Measurements from ENCODE around the gene HAT1. TPM values are rescaled to one million over a fixed set of nuclear protein-coding genes. Genes with fewer than 3 reads are reported as not detected.

Gene HAT1
- total RNA-seq, 2 experiments from 2014 or later: 20.3 to 22.6 TPM

DNA sequence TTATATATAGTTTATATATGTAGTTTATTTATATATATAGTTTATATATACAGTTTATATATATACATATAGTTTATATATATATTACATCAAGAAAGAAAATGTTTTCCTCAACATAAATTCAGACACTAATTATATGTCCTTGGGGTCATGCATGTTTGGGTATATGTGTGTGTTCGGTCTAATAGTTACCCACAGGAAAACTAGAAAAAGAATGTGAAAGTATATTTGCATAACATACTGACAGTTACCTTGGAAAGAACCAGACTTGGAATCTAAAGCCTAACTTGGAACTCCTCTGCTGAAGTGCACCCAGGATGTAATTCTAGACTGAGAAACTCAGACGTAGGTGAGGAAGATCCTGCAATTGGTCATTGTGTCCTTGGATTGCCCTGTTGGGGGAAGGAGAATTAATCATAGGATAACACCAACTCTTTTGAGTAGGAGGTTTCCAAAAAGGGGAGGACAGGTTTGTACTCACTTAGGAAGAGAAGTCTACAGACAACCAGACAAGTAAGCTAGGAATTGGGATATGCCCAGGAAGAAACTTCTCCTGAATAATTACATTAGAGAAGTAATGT, 19.3 kb upstream of the HAT1 start:
- no peak for ATAC-seq (ENCODE audit: poor library complexity)
- intact Hi-C loops (cut with DNase I, micrococcal nuclease): no loop called here
- H3K27ac Mint-ChIP-seq: no peak overlapping the region
- H3K4me1 Mint-ChIP-seq (ENCODE audit: low read depth): no peaks in the 10 kb centered on the region
- TF ChIP-seq, protein P1, sequence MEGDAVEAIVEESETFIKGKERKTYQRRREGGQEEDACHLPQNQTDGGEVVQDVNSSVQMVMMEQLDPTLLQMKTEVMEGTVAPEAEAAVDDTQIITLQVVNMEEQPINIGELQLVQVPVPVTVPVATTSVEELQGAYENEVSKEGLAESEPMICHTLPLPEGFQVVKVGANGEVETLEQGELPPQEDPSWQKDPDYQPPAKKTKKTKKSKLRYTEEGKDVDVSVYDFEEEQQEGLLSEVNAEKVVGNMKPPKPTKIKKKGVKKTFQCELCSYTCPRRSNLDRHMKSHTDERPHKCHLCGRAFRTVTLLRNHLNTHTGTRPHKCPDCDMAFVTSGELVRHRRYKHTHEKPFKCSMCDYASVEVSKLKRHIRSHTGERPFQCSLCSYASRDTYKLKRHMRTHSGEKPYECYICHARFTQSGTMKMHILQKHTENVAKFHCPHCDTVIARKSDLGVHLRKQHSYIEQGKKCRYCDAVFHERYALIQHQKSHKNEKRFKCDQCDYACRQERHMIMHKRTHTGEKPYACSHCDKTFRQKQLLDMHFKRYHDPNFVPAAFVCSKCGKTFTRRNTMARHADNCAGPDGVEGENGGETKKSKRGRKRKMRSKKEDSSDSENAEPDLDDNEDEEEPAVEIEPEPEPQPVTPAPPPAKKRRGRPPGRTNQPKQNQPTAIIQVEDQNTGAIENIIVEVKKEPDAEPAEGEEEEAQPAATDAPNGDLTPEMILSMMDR (IDR thresholded peaks at IDR 0.05): no peak
- CTCF ChIA-PET: no interaction called here
- H3K4me3 ChIP-seq (ENCODE audit: low read length): no peak overlapping the region
- peaks cover 0 to 3% of the 10 kb centered on the region in 2 experiments for H3K9me3 ChIP-seq (ENCODE audit: control insufficient read depth in 1 of 2, insufficient read depth in 1 of 2, low read length in 2 of 2)
- H3K4me3 Mint-ChIP-seq: no peak overlapping the region
- DNase-seq: no peak
- H3K4me1 ChIP-seq (ENCODE audit: insufficient read depth, low read length): no peaks in the 10 kb centered on the region
- peaks cover 0 to 3% of the 10 kb centered on the region in 2 experiments for H3K27me3 ChIP-seq (ENCODE audit: control insufficient read depth in 1 of 2, insufficient read depth in 2 of 2, low read length in 2 of 2)
- no peaks in the 10 kb centered on the region for H3K9me3 Mint-ChIP-seq
- POLR2A ChIA-PET: no interaction called here
- no peaks in the 10 kb centered on the region for H3K36me3 ChIP-seq (ENCODE audit: insufficient read depth, low read length)
- no peak overlapping the region for H3K27ac ChIP-seq (ENCODE audit: low read depth in 1 of 2, low read length in 2 of 2)
- H3K36me3 Mint-ChIP-seq (ENCODE audit: low read depth): no peaks in the 10 kb centered on the region
- H3K27me3 Mint-ChIP-seq: peaks cover 16% of the 10 kb centered on the region

DNA sequence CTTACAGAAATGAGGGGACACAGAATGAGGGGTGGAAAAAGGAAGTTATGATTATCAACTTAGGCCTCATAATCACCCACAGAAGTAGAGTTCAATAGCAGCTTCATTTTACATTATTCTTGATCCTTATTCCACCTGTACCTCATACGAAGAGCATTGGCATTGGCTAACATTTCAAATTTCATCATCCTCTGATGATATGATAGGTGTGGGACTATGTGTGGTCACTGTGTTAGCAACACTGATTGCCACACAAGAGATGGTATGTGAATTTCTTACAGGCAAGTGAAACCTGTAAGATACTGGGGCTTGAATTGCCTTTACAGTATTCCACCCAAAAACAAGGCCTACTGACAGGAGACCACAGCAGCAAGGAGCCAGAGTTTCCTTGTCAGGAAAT, 14.0 kb upstream of the HAT1 start:
- POLR2A ChIA-PET: no interaction called here
- H3K4me3 Mint-ChIP-seq: no peak overlapping the region
- no peak for ATAC-seq (ENCODE audit: poor library complexity)

DNA sequence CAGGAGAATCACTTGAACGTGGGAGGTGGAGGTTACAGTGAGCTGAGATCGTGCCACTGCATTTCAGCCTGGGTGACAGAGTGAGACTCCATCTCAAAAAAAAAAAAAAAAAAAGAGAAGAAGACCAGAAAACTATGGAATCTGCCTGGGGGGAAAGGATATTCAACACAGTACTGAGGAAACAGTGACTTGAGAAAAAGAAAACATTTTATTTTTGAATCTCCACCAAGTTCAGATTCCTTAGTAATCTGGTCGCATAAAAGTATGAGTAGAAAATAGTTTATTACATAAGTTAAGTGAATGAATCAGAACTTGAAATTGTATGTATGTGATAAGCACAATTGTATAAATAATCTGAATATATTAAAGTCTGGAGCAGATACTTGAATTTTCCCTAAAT, 13.0 kb upstream of the HAT1 start:
- H3K9me3 ChIP-seq (ENCODE audit: control insufficient read depth in 1 of 2, insufficient read depth in 1 of 2, low read length in 2 of 2): peaks cover 0 to 4% of the 10 kb centered on the region in 2 experiments
- no peak overlapping the region for H3K27ac Mint-ChIP-seq
- peaks cover 7% of the 10 kb centered on the region for H3K27me3 Mint-ChIP-seq
- H3K36me3 Mint-ChIP-seq (ENCODE audit: low read depth): no peaks in the 10 kb centered on the region
- H3K4me3 Mint-ChIP-seq: no peak overlapping the region
- H3K36me3 ChIP-seq (ENCODE audit: insufficient read depth, low read length): no peaks in the 10 kb centered on the region
- intact Hi-C loops (cut with DNase I, micrococcal nuclease): no loop called here
- no peak overlapping the region for H3K27ac ChIP-seq (ENCODE audit: low read depth in 1 of 2, low read length in 2 of 2)
- TF ChIP-seq, protein P1 (IDR thresholded peaks at IDR 0.05): no peak
- no peak for DNase-seq
- CTCF ChIA-PET: interaction anchor here (0.6 kb wide), 1 partner anchor 21 kb away, joined by 4 read pairs; no protein-coding TSS in a partner anchor
- no peaks in the 10 kb centered on the region for H3K27me3 ChIP-seq (ENCODE audit: control insufficient read depth in 1 of 2, insufficient read depth in 2 of 2, low read length in 2 of 2)
- no peaks in the 10 kb centered on the region for H3K4me1 ChIP-seq (ENCODE audit: insufficient read depth, low read length)
- no peaks in the 10 kb centered on the region for H3K4me1 Mint-ChIP-seq (ENCODE audit: low read depth)
- no peak for ATAC-seq (ENCODE audit: poor library complexity)
- POLR2A ChIA-PET: no interaction called here
- no peaks in the 10 kb centered on the region for H3K9me3 Mint-ChIP-seq
- no peak overlapping the region for H3K4me3 ChIP-seq (ENCODE audit: low read length)

More for the DNA sequence above, 14.0 kb upstream of the HAT1 start:
- Mint-ChIP-seq H3K9me3 (no peaks in the 10 kb centered on the region), H3K27me3 (peaks cover 16% of the 10 kb centered on the region), H3K27ac (no peak overlapping the region), H3K36me3 (ENCODE audit: low read depth) (no peaks in the 10 kb centered on the region), H3K4me1 (ENCODE audit: low read depth) (no peaks in the 10 kb centered on the region)
- Histone ChIP-seq H3K4me1 (ENCODE audit: insufficient read depth, low read length) (no peaks in the 10 kb centered on the region), H3K4me3 (ENCODE audit: low read length) (no peak overlapping the region), H3K36me3 (ENCODE audit: insufficient read depth, low read length) (no peaks in the 10 kb centered on the region), H3K9me3 (ENCODE audit: control insufficient read depth in 1 of 2, insufficient read depth in 1 of 2, low read length in 2 of 2) (peaks cover 0 to 4% of the 10 kb centered on the region in 2 experiments), H3K27me3 (ENCODE audit: control insufficient read depth in 1 of 2, insufficient read depth in 2 of 2, low read length in 2 of 2) (no peaks in the 10 kb centered on the region), H3K27ac (ENCODE audit: low read depth in 1 of 2, low read length in 2 of 2) (no peak overlapping the region)
- DNase-seq: no peak
- TF ChIP-seq, protein P1 (IDR thresholded peaks at IDR 0.05): no peak
- CTCF ChIA-PET: no interaction called here
- intact Hi-C loops (cut with DNase I, micrococcal nuclease): no loop called here

Data from CD4-positive, alpha-beta T cell (primary cell).